GM19467 (cell line): ENCODE measurements around the gene NIP7.
"Not testable (repeated sequence)": the region's sequence is repeated elsewhere in the genome, so short reads cannot be mapped to it uniquely, and the experiment has no call there.

Experiments used
- ATAC-seq: cut with Tn5 transposase; IDR thresholded peaks from one replicate; pipeline ENCODE4 v1.9.1; 2021; ENCODE audit warnings: mild to moderate bottlenecking, moderate library complexity; ENCODE audit not compliant: unreplicated experiment

Gene NIP7

DNA sequence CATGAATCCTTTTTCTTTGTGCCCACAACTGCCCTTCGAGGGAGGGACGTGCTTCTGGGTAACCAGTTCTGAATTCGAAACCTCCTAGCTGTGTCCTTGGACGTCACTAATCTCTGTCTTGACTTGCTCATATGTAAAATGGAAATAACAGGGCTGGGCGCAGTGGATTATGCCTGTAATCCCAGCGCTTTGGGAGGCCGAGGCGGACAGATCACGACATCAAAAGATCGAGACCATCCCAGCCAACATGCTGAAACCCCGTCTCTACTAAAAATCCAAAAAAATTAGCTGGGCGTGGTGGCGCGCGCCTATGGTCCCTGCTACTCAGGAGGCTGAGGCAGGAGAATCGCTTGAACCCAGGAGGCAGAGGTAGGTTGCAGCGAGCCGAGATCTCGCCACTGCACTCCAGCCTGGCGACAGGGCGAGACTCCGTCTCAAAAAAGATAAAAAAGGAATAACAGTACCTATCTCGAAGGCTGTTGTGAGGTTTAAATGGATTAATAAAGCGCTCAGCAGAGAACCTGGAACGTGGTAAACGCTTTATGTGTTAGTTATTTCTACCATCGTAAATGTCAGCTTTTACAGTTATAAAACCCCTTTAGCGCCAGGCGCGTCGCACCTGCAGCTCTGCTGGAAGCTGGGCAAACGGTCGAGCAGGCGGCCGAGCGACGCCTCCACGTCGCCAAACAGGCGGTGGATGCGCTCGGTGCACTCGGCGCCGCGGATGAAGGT, 849 bp upstream of the NIP7 start:
- ATAC-seq = no peak

DNA sequence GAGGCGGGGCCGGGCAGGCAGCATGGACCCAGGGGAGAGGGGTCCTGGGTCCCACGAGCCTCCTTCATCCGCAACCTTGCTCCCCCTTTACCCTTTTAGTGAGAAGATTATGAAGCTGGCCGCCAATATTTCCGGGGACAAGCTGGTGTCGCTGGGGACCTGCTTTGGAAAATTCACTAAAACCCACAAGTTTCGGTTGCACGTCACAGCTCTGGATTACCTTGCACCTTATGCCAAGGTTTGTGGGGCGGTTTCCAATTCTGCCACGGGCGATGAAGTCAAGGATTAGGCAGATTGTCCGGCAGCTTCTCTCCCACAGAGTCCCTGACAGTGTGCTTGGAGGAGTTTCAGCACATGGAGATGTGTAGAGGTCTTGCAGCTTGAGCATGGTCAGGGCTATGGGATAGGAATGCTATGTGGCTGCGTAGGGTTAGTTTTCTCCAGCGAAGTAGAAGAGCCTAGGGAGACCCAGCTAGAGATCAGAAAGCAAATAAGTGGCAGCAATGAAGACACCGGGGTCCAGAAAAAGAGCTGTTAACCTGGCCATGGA, 598 bp downstream of the NIP7 start:
- ATAC-seq = no peak

- ATAC-seq = no peak
Measured at GRCh38 chr16:69344171-69344570, 4.6 kb downstream of the NIP7 start.

- no peak for ATAC-seq
Measured at GRCh38 chr16:69345923-69346322, 6.4 kb downstream of the NIP7 start.

DNA sequence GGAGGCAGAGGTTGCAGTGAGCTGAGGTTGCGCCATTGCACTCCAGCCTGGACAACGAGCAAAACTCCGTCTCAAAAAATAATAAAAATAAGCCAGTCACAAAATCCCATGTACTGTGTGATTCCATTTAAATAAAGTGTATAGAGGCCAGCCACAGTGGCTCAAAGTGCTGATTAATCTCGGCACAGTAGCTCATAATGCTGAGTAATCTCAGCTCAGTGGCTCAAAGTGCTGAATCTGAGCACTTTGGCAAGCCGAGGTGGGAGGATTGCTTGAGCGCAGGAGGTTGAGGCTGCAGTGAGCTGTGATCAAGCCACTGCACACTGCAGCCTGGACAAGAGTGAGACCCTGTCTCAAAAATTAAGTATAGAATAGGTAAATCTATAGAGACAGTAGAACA, 7.1 kb downstream of the NIP7 start:
- ATAC-seq = no peak

GRCh38 chr16:69348222-69348621, 8.7 kb downstream of the NIP7 start:
- ATAC-seq = no peak

GRCh38 chr16:69349536-69349935, 10.0 kb downstream of the NIP7 start:
- ATAC-seq = no peak

- ATAC-seq = no peak
Measured at GRCh38 chr16:69350536-69351133, 11.1 kb downstream of the NIP7 start.

DNA sequence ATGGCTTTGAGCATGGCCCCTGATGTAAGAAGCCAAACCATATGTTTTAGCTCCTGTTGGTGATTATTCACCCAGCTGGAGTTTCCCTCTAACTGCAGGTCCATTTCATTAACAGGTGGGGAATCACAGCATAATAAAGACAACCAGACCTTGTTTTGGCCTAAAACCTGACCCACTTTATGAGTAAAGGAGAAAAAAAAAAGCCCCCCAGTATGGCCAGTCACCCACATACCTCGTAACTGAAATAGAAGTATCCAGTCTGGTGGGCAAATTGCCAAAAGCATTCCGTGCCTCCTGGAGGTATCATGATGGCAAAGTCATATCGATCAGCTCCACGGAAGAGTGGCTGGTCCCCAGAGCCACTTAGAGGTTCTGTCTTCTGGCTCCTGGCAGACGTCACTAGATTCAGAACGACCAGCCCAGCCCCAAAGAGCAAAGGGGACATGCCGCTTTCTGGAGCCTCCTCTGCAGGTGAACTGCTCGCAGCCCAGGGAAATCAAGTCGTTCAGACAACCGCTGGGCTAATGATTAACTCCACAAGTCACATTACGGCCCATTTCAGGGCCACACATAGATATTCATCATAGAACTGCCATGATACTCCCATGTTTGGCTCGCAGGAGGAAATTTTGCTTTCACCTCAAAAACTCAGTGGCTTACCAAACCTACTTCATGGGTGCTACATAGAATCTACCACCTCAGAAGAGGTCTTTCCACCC, 11.9 kb downstream of the NIP7 start, which contains the start of gene TMED6:
TMED6 (minus strand) TSS at position 478 of the 719 bp plus-strand sequence; CDS start at position 445, 33 bp downstream.
- ATAC-seq = no peak

GRCh38 chr16:69360070-69360469, 20.5 kb downstream of the NIP7 start:
- not testable (repeated sequence) for ATAC-seq

GRCh38 chr16:69363281-69363717, 23.7 kb downstream of the NIP7 start:
- ATAC-seq = no peak

DNA sequence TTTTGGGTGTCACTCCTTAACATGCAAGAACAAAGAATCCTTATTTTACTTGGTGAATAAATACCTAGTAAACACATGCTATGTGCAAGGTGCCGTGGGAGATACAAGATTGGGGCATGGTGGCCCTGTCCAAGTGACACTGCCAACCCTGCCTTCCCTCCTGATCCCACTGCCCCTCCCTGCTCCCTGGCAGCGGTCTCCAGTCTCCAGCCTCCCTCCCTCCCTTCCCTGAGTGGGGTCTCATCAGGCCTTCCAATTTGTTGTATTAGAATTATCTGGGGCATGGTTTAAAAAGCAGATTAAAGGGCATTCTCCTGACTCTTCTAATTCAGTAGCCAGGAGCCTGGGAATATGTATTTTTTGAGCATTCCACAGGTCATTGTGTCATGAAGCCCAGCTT, 24.5 kb downstream of the NIP7 start:
- no peak for ATAC-seq

GRCh38 chr16:69365901-69366300, 26.3 kb downstream of the NIP7 start:
- ATAC-seq = no peak

- ATAC-seq = no peak
Measured at GRCh38 chr16:69366431-69366830, 26.9 kb downstream of the NIP7 start.

DNA sequence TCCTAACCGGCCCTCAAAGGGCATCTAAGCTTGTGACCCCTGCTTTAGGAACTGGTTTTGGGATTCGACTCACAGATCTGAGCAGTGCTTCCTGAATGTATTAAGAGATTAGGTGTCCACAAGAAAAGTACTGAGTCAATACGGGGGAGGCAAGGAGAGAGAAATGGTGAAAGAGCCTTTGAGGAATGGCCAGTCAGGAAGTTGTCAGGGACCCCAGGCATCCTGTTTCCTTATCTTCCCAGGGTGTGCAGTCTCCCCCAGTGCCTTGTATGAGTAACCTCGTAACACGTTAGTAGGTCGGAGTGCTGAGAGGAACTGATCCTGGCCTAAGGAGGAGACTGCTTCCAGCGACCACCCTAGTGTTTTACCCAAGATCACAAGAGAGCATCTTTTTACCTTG, 28.4 kb downstream of the NIP7 start:
- ATAC-seq = no peak

- ATAC-seq = no peak
Measured at GRCh38 chr16:69368866-69369265, 29.3 kb downstream of the NIP7 start.

- ATAC-seq = no peak
Measured at GRCh38 chr16:69371564-69371963, 32.0 kb downstream of the NIP7 start.

GRCh38 chr16:69373019-69373418, 33.4 kb downstream of the NIP7 start:
- no peak for ATAC-seq

- no peak for ATAC-seq
Measured at GRCh38 chr16:69376393-69377059, 37.0 kb downstream of the NIP7 start.

DNA sequence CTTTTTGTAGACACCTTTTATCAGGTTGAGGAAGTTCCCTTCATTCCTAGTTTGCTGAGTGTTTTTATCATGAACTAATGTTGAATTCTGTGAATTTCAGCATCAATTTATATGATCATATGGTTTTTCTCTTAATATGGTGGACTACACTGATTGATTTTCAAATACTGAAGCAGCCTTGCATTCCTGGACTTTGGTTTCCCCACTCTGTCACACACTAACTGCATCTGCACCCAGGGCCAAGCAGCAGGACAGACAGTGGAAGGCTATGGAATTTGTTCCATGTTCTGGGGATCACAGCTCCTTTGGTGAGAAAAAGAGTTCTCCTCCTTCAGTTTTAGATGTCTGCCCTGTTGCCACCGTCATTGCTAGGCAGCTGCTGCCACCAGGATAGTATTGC, 38.5 kb downstream of the NIP7 start:
- ATAC-seq = no peak

- ATAC-seq = no peak
Measured at GRCh38 chr16:69378760-69379159, 39.2 kb downstream of the NIP7 start.
